Measurements from ENCODE around the gene CLEC3B. TPM values are rescaled to one million over a fixed set of nuclear protein-coding genes. Genes with fewer than 3 reads are reported as not detected.

Gene CLEC3B
- total and polyA plus RNA-seq, 4 donors: 33.1 to 167 (median 90.3) TPM

GRCh38 chr3:45023675-45024074 is 2.4 kb upstream of the CLEC3B start:
- H3K27ac ChIP-seq (ENCODE audit: low read depth in 1 of 2, low read length in 1 of 2): no peak overlapping the region
- H3K36me3 ChIP-seq (ENCODE audit: control insufficient read depth in 4 of 4, insufficient read depth in 4 of 4, low read length in 4 of 4): no peaks in the 10 kb centered on the region
- no peak overlapping the region for H3K4me3 ChIP-seq

DNA sequence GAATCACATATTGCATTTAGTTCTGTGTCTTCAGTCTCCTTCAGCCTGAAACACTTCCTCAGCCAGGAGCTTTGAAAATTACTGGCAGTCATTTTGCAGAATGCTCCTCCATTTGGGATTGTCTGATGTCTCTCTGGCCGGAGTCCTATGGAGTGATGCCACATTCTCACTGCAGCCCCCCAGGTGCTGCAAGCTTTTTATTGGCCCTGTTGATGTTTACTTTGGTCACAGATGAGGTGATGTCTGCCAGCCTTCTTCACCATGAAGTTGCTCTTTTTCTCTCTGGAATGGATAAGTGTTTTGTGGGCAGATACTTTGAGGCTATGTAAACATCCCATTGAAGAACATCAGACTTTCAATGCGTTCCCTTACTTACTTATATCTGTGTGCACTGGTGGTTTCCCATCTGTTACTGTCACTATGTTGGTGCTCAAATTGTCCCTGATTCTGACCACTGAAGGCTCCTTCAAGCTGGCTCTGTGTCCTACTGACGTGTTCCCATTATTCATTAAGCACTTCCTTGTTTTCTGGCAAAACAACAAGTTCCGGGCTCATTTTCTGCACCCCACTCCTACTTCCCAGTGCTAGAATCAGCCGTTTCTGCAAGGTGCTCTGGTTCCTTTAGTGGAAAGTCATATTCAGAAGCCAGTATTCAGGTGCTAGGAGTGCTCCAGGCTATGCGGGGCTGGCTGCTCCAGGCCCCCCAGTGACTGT is 1.4 kb upstream of the CLEC3B start:
- H3K27ac ChIP-seq (ENCODE audit: low read depth in 1 of 2, low read length in 1 of 2): peak overlapping the region; percentile 44 to 69
- ATAC-seq (ENCODE audit: insufficient read depth, low FRiP score) (no peak), DNase-seq (peak in 2 of 3 donors; percentile 42 to 47)
- peaks cover 7 to 51% (median 14%) of the 10 kb centered on the region in 5 donors for H3K4me1 ChIP-seq (ENCODE audit: control insufficient read depth in 5 of 5, insufficient read depth in 5 of 5, low read length in 5 of 5)
- WGBS, 2 donors: 37 to 51% methylated on average over 6 of the region's 6 CpGs
- no peaks in the 10 kb centered on the region for H3K9me3 ChIP-seq (ENCODE audit: control insufficient read depth in 4 of 4, insufficient read depth in 3 of 4, low read length in 3 of 4)
- H3K27me3 ChIP-seq (ENCODE audit: control insufficient read depth in 3 of 3, insufficient read depth in 3 of 3, low read length in 2 of 3): no peaks in the 10 kb centered on the region
- H3K4me3 ChIP-seq: no peak overlapping the region
- TF ChIP-seq CTCF (IDR thresholded peaks at IDR 0.05; ENCODE audit: control extremely low read depth, extremely low read depth): no peak
- peak overlapping the region in 1 of 2 donors; percentile 34 for H3K9ac ChIP-seq (ENCODE audit: insufficient read depth in 1 of 2, low read length in 2 of 2)
- H3K36me3 ChIP-seq (ENCODE audit: control insufficient read depth in 4 of 4, insufficient read depth in 4 of 4, low read length in 4 of 4): no peaks in the 10 kb centered on the region

More at GRCh38 chr3:45023675-45024074, 2.4 kb upstream of the CLEC3B start:
- Histone ChIP-seq H3K4me1 (ENCODE audit: control insufficient read depth in 5 of 5, insufficient read depth in 5 of 5, low read length in 5 of 5) (peaks cover 7 to 51% (median 13%) of the 10 kb centered on the region in 5 donors), H3K27me3 (ENCODE audit: control insufficient read depth in 3 of 3, insufficient read depth in 3 of 3, low read length in 2 of 3) (no peaks in the 10 kb centered on the region), H3K9ac (ENCODE audit: insufficient read depth in 1 of 2, low read length in 2 of 2) (no peak overlapping the region), H3K9me3 (ENCODE audit: control insufficient read depth in 4 of 4, insufficient read depth in 3 of 4, low read length in 3 of 4) (no peaks in the 10 kb centered on the region)
- no peak for ATAC-seq (ENCODE audit: insufficient read depth, low FRiP score)
- 66 to 69% methylated on average over 3 of the region's 3 CpGs for WGBS, 2 donors
- no peak for DNase-seq
- TF ChIP-seq CTCF (IDR thresholded peaks at IDR 0.05; ENCODE audit: control extremely low read depth, extremely low read depth): no peak

GRCh38 chr3:45026957-45027356 is 854 bp downstream of the CLEC3B start:
- Histone ChIP-seq H3K9me3 (ENCODE audit: control insufficient read depth in 4 of 4, insufficient read depth in 3 of 4, low read length in 3 of 4) (no peaks in the 10 kb centered on the region), H3K27ac (ENCODE audit: low read depth in 1 of 2, low read length in 1 of 2) (peak overlapping the region; percentile 21 to 29), H3K9ac (ENCODE audit: insufficient read depth in 1 of 2, low read length in 2 of 2) (peak overlapping the region in 1 of 2 donors; percentile 7), H3K27me3 (ENCODE audit: control insufficient read depth in 3 of 3, insufficient read depth in 3 of 3, low read length in 2 of 3) (no peaks in the 10 kb centered on the region), H3K4me3 (peak overlapping the region; percentile 18), H3K36me3 (ENCODE audit: control insufficient read depth in 4 of 4, insufficient read depth in 4 of 4, low read length in 4 of 4) (peaks cover 0 to 8% (median under 1%) of the 10 kb centered on the region in 4 donors), H3K4me1 (ENCODE audit: control insufficient read depth in 5 of 5, insufficient read depth in 5 of 5, low read length in 5 of 5) (peaks cover 0 to 42% (median 12%) of the 10 kb centered on the region in 5 donors)
- DNase-seq: peak; percentile 62 to 74 (median 69)
- WGBS, 2 donors: 37 to 66% methylated on average over 4 of the region's 4 CpGs
- no peak for ATAC-seq (ENCODE audit: insufficient read depth, low FRiP score)
- TF ChIP-seq CTCF (IDR thresholded peaks at IDR 0.05; ENCODE audit: control extremely low read depth, extremely low read depth): no peak
